Nephron progenitor cell (in vitro differentiated cells): ENCODE measurements around the gene MBLAC1.

Experiments used
- DNase-seq: peaks from one replicate; pipeline ENCODE4 v3.0.0; 2021
- H3K27ac Mint-ChIP-seq: 2 replicates; pipeline ENCODE4 v1.8.0; 2021; ENCODE audit warnings: mild to moderate bottlenecking, moderate library complexity, mixed read lengths
- H3K27me3 Mint-ChIP-seq: 2 replicates; pipeline ENCODE4 v1.8.0; 2021; ENCODE audit warnings: mild to moderate bottlenecking, low read depth, mixed read lengths; ENCODE audit not compliant: poor library complexity
- H3K36me3 Mint-ChIP-seq: 2 replicates; pipeline ENCODE4 v1.8.0; 2021; ENCODE audit warnings: low read depth, mixed read lengths
- H3K4me1 Mint-ChIP-seq: 2 replicates; pipeline ENCODE4 v1.8.0; 2021; ENCODE audit warnings: mixed read lengths
- H3K4me3 Mint-ChIP-seq: 2 replicates; pipeline ENCODE4 v1.8.0; 2021; ENCODE audit warnings: mild to moderate bottlenecking, moderate library complexity, mixed read lengths
- H3K9me3 Mint-ChIP-seq: 2 replicates; pipeline ENCODE4 v1.8.0; 2021; ENCODE audit warnings: mild to moderate bottlenecking, moderate library complexity, mixed read lengths
- TF ChIP-seq, protein P1 (sequence below): fragments of 200-600 bp; sonication (generic); IDR thresholded peaks from 2 replicates; pipeline ENCODE4 v1.5.0; 2021; ENCODE audit warnings: antibody characterized with exemption

MBLAC1 gene

DNA sequence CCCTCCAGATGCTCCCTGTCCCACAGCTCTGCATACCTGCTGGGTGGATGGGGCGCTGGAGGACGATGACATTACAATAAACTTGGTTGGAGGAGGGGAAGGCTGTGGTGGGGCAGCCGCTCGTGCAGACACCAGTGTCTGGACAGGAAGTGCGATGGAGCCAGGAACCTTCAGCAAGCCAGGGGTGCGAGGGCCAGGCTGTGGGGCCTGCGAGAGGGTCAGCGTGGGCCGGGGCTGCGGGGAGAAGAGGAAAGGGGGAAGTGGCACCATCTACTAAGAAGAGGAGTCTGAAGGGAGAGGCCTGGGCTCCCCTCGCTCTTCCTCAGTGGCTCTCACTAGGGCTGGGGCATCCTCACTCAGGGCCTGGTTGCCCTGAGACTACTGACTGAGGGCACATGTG lies 18.9 kb upstream of the MBLAC1 start:
- Mint-ChIP-seq H3K27me3 (peaks cover 7% of the 10 kb centered on the region), H3K4me3 (no peak overlapping the region), H3K4me1 (peaks cover 23% of the 10 kb centered on the region), H3K9me3 (no peaks in the 10 kb centered on the region), H3K36me3 (peaks cover 52% of the 10 kb centered on the region), H3K27ac (peak overlapping the region; percentile 71)
- TF ChIP-seq, protein P1, sequence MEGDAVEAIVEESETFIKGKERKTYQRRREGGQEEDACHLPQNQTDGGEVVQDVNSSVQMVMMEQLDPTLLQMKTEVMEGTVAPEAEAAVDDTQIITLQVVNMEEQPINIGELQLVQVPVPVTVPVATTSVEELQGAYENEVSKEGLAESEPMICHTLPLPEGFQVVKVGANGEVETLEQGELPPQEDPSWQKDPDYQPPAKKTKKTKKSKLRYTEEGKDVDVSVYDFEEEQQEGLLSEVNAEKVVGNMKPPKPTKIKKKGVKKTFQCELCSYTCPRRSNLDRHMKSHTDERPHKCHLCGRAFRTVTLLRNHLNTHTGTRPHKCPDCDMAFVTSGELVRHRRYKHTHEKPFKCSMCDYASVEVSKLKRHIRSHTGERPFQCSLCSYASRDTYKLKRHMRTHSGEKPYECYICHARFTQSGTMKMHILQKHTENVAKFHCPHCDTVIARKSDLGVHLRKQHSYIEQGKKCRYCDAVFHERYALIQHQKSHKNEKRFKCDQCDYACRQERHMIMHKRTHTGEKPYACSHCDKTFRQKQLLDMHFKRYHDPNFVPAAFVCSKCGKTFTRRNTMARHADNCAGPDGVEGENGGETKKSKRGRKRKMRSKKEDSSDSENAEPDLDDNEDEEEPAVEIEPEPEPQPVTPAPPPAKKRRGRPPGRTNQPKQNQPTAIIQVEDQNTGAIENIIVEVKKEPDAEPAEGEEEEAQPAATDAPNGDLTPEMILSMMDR, result no peak
- no peak for DNase-seq

DNA sequence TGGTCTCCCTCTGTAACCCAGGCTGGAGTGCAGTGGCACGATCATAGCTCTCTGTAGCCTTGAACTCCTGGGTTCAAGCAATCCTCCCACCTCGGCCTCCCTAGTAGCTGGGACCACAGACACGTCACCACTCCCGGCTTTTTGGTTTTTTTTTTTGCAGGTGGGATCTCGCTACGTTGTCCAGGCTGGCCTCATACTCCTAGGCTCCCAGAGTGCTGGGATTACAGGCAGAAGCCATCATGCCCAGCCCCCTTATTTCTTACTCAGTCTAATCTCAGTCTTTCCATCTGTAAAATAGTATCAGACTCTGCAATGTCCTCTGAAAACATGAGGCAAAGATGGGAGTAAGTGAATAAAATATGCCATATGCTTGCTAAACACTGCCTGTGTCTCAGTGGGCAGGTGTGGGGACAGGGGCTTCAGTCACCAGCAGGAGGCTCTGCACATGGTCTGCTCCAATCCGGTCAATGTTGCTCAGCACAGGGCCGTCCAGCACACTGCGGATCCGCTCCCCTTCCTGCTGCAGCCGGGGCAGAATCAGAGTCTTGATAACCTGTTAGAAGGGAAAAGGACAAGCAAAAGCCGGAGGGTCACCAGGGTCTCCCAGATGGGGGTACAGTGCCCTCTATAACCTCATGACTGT lies 17.1 kb upstream of the MBLAC1 start:
- no peak for DNase-seq
- H3K9me3 Mint-ChIP-seq, result no peaks in the 10 kb centered on the region
- H3K4me1 Mint-ChIP-seq, result peaks cover 16% of the 10 kb centered on the region
- H3K27me3 Mint-ChIP-seq, result peaks cover 1% of the 10 kb centered on the region
- TF ChIP-seq, protein P1, result no peak
- no peak overlapping the region for H3K4me3 Mint-ChIP-seq
- H3K36me3 Mint-ChIP-seq, result peaks cover 54% of the 10 kb centered on the region
- no peak overlapping the region for H3K27ac Mint-ChIP-seq

DNA sequence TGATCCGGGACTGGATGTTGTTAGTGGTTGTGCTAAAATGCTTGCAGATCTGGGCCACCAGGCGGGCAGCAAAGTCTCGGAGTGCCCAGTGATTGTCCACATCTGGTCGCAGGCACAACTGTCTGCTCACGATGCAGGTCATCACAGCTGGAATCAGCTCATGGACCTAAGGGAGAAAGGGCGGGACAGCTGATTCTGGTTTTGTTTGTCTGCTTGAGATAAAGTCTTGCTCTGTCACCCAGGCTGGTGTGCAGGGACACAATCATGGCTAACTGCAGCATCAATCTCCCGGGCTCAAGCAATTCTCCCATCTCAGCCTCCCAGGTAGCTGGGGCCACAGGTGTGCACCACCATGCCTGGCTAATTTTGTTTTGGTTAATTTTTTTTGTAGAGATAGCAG lies 15.6 kb upstream of the MBLAC1 start:
- H3K27ac Mint-ChIP-seq, result peak overlapping the region; percentile 20
- TF ChIP-seq, protein P1, result no peak
- peaks cover 11% of the 10 kb centered on the region for H3K4me1 Mint-ChIP-seq
- peaks cover 50% of the 10 kb centered on the region for H3K36me3 Mint-ChIP-seq
- no peak overlapping the region for H3K4me3 Mint-ChIP-seq
- no peaks in the 10 kb centered on the region for H3K9me3 Mint-ChIP-seq
- no peaks in the 10 kb centered on the region for H3K27me3 Mint-ChIP-seq
- no peak for DNase-seq

DNA sequence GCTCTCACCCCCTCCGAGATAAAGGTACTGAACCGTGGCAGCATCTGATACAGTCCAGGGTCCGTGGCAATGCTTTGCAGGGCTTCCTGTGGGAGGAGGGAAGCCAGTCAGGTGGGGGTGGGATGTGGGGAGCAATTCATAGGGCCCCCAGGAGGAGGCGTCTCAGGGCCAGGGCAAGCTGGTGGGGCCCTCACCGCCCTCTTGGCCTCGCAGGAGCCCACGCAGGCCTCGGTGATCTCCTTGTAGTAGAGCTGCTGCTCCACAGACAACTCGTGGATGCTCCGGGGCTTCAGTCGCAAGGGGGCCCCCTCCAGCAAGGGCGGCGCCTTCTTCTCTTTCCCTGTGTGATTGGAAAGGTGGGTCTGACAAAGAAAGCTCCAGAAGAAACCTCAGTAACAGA lies 14.9 kb upstream of the MBLAC1 start:
- TF ChIP-seq, protein P1, result no peak
- Mint-ChIP-seq H3K4me1 (peaks cover 15% of the 10 kb centered on the region), H3K9me3 (no peaks in the 10 kb centered on the region), H3K27me3 (no peaks in the 10 kb centered on the region), H3K4me3 (no peak overlapping the region), H3K36me3 (peaks cover 56% of the 10 kb centered on the region), H3K27ac (peak overlapping the region; percentile 54)
- no peak for DNase-seq

DNA sequence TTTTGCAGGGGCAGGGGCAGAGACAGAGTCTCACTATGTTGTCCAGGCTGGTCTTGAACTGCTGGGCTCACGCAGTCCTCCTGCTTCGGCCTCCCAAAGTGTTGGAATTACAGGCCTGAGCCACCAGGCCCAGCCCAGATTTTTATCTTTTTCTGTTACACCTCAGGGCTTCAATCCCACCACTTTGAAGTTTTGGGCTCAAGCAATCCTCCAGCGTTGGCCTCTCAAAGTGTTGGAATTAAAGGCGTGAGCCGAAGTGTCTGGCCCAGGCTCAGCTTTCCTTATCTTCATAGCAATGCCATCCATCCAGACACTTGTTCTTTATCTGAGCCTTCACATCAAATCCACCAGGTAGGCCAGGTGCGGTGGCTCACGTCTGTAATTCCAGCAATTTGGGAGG lies 11.7 kb upstream of the MBLAC1 start:
- Mint-ChIP-seq H3K27me3 (peaks cover 3% of the 10 kb centered on the region), H3K27ac (no peak overlapping the region), H3K9me3 (no peaks in the 10 kb centered on the region), H3K4me3 (no peak overlapping the region), H3K4me1 (peaks cover 28% of the 10 kb centered on the region), H3K36me3 (peaks cover 45% of the 10 kb centered on the region)
- no peak for DNase-seq
- TF ChIP-seq, protein P1, result no peak

DNA sequence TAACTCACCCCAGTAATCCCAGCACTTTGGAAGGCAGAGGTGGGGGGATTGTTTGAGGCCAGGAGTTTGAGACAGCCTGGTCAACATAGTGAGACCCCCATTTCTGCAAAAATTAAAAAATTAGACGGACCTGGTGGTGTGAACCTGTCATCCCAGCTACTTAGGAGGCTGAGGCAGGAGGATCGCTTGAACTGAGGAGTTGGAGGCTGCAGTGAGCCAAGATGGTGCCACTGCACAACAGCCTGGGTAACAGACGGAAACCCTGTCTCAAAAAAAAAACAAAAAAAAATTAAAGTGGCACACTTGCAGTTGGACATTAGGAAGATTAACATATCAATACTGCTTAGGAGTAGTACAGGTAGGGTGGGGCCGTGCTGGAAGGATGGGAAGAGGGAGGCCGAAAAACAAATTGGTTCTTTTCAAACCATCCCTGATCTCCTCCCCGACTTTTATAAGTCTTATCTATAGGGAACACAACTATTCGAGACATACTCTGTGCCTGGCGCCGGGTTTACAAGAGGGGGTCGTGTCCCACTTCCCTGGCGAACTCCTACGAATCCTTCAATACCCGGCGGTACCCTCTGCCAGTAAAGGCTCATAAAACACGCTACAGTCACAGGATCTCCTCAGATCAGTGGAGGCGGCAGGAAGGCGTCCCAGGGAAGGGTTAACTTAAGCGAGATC lies 8.2 kb upstream of the MBLAC1 start:
- peaks cover 3% of the 10 kb centered on the region for H3K27me3 Mint-ChIP-seq
- H3K27ac Mint-ChIP-seq, result peak overlapping the region; percentile 100
- TF ChIP-seq, protein P1, result no peak
- H3K4me3 Mint-ChIP-seq, result peak overlapping the region; percentile 98
- no peak for DNase-seq
- H3K4me1 Mint-ChIP-seq, result peaks cover 34% of the 10 kb centered on the region
- no peaks in the 10 kb centered on the region for H3K9me3 Mint-ChIP-seq
- H3K36me3 Mint-ChIP-seq, result peaks cover 26% of the 10 kb centered on the region
